Stimulated activated CD8-positive, alpha-beta memory T cell treated with anti-CD3 and anti-CD28 coated beads, Interleukin-4, amount 100 ng/mL, for 1 hour (primary cell): ENCODE data around the gene ASB4.
"Not testable (repeated sequence)": the region's sequence is repeated elsewhere in the genome, so short reads cannot be mapped to it uniquely, and the experiment has no call there.

Source experiments
- DNase-seq, 2 donors: peaks; one replicate each; pipeline ENCODE4 v3.0.0-alpha.2; 2020; ENCODE audit warnings: low read depth in 2 of 2, low spot score in 1 of 2

ASB4 gene

GRCh38 chr7:95550546-95550945 lies 64.8 kb downstream of the ASB4 start:
- no peak for DNase-seq

- not testable (repeated sequence) for DNase-seq
Observed at GRCh38 chr7:95552010-95552926, 66.5 kb downstream of the ASB4 start.

GRCh38 chr7:95553939-95554338 lies 68.2 kb downstream of the ASB4 start:
- no peak for DNase-seq

DNA sequence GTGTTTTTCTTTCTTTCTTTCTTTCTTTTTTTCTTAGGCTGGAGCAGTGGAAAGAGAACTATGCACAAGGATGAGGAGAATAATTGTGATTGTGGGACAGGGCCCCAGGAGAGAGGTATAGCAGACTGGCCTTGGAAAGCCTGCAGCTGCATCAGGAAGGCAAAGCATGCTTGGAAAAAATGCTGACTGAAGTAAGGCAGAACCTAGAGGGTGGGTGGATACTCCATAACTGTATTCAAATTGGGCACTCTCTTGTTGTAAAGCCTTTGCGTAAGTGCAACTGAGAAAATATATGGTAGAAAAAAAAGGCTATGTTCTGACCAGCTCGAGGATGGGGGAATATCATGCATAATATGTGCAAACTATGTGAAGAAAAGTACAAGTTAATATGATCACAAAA lies 71.0 kb downstream of the ASB4 start:
- DNase-seq = no peak

GRCh38 chr7:95558864-95559263 lies 73.1 kb downstream of the ASB4 start:
- no peak for DNase-seq

- DNase-seq = no peak
Observed at GRCh38 chr7:95560674-95561073, 74.9 kb downstream of the ASB4 start.

DNA sequence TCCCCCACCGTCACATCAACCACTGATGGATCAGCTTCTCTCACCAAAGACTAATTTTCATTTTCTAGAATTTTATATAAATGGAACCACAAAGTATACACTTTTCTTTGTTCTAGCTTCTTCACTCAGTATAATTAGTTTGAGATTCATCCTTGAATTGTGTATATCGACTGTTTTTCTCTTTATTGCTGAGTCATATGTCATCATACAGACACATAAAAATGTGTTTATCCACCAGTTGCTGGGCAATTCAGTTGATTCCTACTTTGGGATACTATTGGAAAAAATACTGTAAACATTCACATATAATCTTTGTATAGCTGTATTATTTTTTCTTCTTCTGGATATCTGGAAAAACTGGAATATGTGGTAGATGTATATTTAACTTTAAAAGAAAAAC lies 84.0 kb downstream of the ASB4 start:
- DNase-seq = no peak

- no peak for DNase-seq
Observed at GRCh38 chr7:95577137-95577536, 91.4 kb downstream of the ASB4 start.

- DNase-seq = no peak
Observed at GRCh38 chr7:95578299-95578855, 92.6 kb downstream of the ASB4 start.

GRCh38 chr7:95579318-95579717 lies 93.6 kb downstream of the ASB4 start:
- DNase-seq = no peak

DNA sequence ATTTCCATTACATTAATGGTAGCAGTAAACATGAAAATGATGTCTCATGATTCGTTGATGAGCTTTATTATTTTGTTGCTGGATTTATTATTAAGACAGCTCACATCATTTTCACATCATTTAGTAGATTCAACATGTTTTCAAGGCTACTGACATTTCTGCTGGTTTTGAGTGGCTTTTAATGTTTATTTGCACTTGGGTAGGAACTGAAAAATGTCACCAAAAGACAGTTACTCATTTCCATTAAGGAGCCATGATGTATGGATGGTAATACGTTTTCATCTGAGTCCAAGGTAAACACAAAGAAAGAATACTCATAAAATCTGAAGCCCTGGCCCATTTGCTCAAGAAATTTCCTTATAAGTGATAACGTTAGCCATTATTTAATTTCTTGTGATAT lies 95.7 kb downstream of the ASB4 start:
- DNase-seq = no peak

DNA sequence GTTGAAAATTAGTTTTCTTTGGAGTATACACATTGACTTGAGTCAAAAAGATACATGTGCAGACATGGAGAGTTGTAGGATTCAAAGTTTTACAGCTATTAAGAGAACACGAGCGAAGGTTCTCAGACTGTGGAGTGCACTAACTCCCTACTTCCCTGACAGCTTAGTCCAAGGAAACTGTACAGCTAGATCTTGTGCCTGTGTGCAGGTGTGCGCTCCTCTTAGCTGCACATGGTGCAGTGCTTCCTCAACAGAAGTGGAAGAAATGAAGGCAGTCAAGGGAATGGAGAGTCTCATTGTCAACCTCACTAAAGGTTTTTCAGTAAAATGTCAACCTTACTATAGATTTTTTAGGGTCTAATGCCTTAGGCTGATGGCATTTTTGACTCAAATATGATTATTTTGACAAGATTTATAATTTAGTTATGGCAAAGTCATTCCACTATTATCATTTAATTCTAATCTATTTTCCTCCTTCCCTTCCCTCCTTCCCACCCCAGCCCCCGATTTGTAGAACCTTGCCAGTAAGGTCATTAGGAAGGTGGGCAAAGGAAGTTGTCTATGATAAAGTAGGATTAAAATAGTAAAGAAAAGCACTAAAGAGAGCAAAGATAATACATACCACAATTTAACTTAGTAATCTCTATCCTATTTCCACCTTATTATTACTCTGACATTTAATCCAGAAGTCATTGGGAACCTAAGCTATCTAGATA lies 97.0 kb downstream of the ASB4 start:
- DNase-seq = no peak

DNA sequence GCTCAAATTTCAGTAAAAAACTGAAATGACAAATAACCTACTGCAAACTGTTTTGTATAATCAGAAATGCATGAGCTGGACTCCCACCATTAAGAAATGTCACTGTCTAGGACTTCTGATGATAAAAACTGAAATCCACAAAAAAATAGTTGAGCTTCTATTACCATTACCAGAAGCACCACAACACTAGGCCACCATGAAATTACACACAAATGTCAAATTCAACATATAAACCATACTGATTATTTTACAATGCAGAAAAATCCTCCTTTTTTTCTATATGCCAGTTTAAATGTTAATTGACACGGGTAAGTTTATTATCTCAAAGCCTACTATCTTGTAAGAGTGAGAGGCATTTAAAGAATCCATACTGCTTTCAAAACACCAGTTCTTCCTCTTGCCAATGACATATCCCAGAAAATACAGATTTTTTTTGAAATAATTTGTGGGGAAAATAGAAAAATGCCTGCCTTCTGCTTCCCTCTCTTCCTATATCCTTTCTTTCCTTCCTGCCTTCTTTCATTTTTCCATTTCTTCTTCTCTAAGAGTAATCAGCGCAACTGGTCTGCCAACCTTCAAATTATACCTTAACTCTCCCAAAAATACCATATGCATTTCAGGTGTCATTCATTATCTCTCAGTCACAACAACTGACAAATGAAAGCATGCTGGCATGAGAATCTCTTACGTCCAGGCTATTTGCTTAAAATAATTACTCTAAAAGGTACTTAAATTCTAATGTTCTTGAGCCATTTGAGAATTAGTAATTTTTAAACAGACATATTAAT lies 98.3 kb downstream of the ASB4 start:
- no peak for DNase-seq

- DNase-seq = no peak
Observed at GRCh38 chr7:95584769-95585425, 99.2 kb downstream of the ASB4 start.

- DNase-seq = no peak
Observed at GRCh38 chr7:95585426-95585789, 99.7 kb downstream of the ASB4 start.

GRCh38 chr7:95586951-95587301 lies 101.2 kb downstream of the ASB4 start:
- DNase-seq = no peak

GRCh38 chr7:95589031-95589430 lies 103.3 kb downstream of the ASB4 start:
- DNase-seq = no peak

- no peak for DNase-seq
Observed at GRCh38 chr7:95589766-95590165, 104.0 kb downstream of the ASB4 start.
